ENCODE results near the gene PSTPIP2.

Gene PSTPIP2

GRCh38 chr18:46084431-46084830 is 12.4 kb upstream of the PSTPIP2 start:
- no CpG with 5 or more reads among the region's 2 CpGs for WGBS (ENCODE audit: extremely low coverage, insufficient coverage, insufficient read length)
- H3K18ac ChIP-seq (ENCODE audit: low read length), result no peak overlapping the region

GRCh38 chr18:46080156-46080555 is 8.1 kb upstream of the PSTPIP2 start:
- no peaks in the 10 kb centered on the region for H3K79me2 ChIP-seq (ENCODE audit: control insufficient read depth, insufficient read depth, low read length, poor library complexity)
- no CpG with 5 or more reads among the region's 1 CpG for WGBS (ENCODE audit: extremely low coverage, insufficient coverage, insufficient read length)

More at GRCh38 chr18:46084431-46084830, 12.4 kb upstream of the PSTPIP2 start:
- Histone ChIP-seq H3K27ac (ENCODE audit: low read depth, low read length) (no peak overlapping the region), H2BK5ac (ENCODE audit: low read depth, low read length, poor library complexity) (no peak overlapping the region), H3K36me3 (ENCODE audit: control insufficient read depth in 1 of 2, insufficient read depth in 2 of 2, low read length in 2 of 2) (peaks cover 51 to 66% of the 10 kb centered on the region in 2 experiments), H3K4ac (ENCODE audit: low read depth, low read length) (no peak overlapping the region), H3K79me1 (ENCODE audit: low read length) (no peaks in the 10 kb centered on the region), H2AFZ (ENCODE audit: insufficient read depth, low read length, poor library complexity) (no peak overlapping the region), H3K4me2 (ENCODE audit: low read length) (no peak overlapping the region), H3K9me3 (ENCODE audit: insufficient read depth, low read depth, low read length) (peaks cover 2% of the 10 kb centered on the region), H2AK5ac (ENCODE audit: low read length) (no peak overlapping the region), H2BK12ac (ENCODE audit: low read length) (no peak overlapping the region), H3K14ac (ENCODE audit: low read length) (no peak overlapping the region), H4K8ac (ENCODE audit: low read depth, low read length) (no peak overlapping the region), H4K12ac (ENCODE audit: low read depth, low read length) (no peak overlapping the region), H3K4me3 (ENCODE audit: low read depth, low read length) (no peak overlapping the region), H3K23ac (ENCODE audit: low read length) (no peak overlapping the region), H4K91ac (ENCODE audit: low read depth, low read length) (no peak overlapping the region), H3K27me3 (ENCODE audit: insufficient read depth, low read length) (no peaks in the 10 kb centered on the region), H3K79me2 (ENCODE audit: control insufficient read depth, insufficient read depth, low read length, poor library complexity) (no peaks in the 10 kb centered on the region), H2BK120ac (ENCODE audit: insufficient read depth, low read length, poor library complexity) (no peak overlapping the region), H3K4me1 (ENCODE audit: control insufficient read depth in 1 of 2, insufficient read depth in 2 of 2, low read length in 2 of 2) (no peaks in the 10 kb centered on the region), H3K9ac (ENCODE audit: low read length) (no peak overlapping the region)
- DNase-seq, result no peak

GRCh38 chr18:46079336-46079735 is 7.3 kb upstream of the PSTPIP2 start:
- Histone ChIP-seq H2AK5ac (ENCODE audit: low read length) (no peak overlapping the region), H4K8ac (ENCODE audit: low read depth, low read length) (no peak overlapping the region), H3K36me3 (ENCODE audit: control insufficient read depth in 1 of 2, insufficient read depth in 2 of 2, low read length in 2 of 2) (peaks cover 18 to 27% of the 10 kb centered on the region in 2 experiments), H3K14ac (ENCODE audit: low read length) (no peak overlapping the region), H2BK120ac (ENCODE audit: insufficient read depth, low read length, poor library complexity) (no peak overlapping the region), H2AFZ (ENCODE audit: insufficient read depth, low read length, poor library complexity) (no peak overlapping the region), H3K4ac (ENCODE audit: low read depth, low read length) (no peak overlapping the region), H3K27ac (ENCODE audit: low read depth, low read length) (no peak overlapping the region), H4K91ac (ENCODE audit: low read depth, low read length) (no peak overlapping the region), H3K27me3 (ENCODE audit: insufficient read depth, low read length) (no peaks in the 10 kb centered on the region), H3K79me1 (ENCODE audit: low read length) (no peaks in the 10 kb centered on the region), H3K79me2 (ENCODE audit: control insufficient read depth, insufficient read depth, low read length, poor library complexity) (no peaks in the 10 kb centered on the region), H3K4me1 (ENCODE audit: control insufficient read depth in 1 of 2, insufficient read depth in 2 of 2, low read length in 2 of 2) (no peaks in the 10 kb centered on the region), H2BK5ac (ENCODE audit: low read depth, low read length, poor library complexity) (no peak overlapping the region), H4K12ac (ENCODE audit: low read depth, low read length) (no peak overlapping the region), H3K18ac (ENCODE audit: low read length) (no peak overlapping the region), H3K23ac (ENCODE audit: low read length) (no peak overlapping the region), H3K9ac (ENCODE audit: low read length) (no peak overlapping the region), H2BK12ac (ENCODE audit: low read length) (no peak overlapping the region), H3K4me2 (ENCODE audit: low read length) (no peak overlapping the region), H3K4me3 (ENCODE audit: low read depth, low read length) (no peak overlapping the region), H3K9me3 (ENCODE audit: insufficient read depth, low read depth, low read length) (no peaks in the 10 kb centered on the region)
- DNase-seq, result no peak

More at GRCh38 chr18:46080156-46080555, 8.1 kb upstream of the PSTPIP2 start:
- H2BK120ac ChIP-seq (ENCODE audit: insufficient read depth, low read length, poor library complexity), result no peak overlapping the region
- no peak overlapping the region for H3K18ac ChIP-seq (ENCODE audit: low read length)
- no peak overlapping the region for H4K91ac ChIP-seq (ENCODE audit: low read depth, low read length)
- no peak overlapping the region for H3K4me3 ChIP-seq (ENCODE audit: low read depth, low read length)
- H3K27me3 ChIP-seq (ENCODE audit: insufficient read depth, low read length), result no peaks in the 10 kb centered on the region
- H4K8ac ChIP-seq (ENCODE audit: low read depth, low read length), result no peak overlapping the region
- H2BK12ac ChIP-seq (ENCODE audit: low read length), result no peak overlapping the region
- no peak overlapping the region for H3K27ac ChIP-seq (ENCODE audit: low read depth, low read length)
- H3K4me2 ChIP-seq (ENCODE audit: low read length), result no peak overlapping the region
- H2AFZ ChIP-seq (ENCODE audit: insufficient read depth, low read length, poor library complexity), result no peak overlapping the region
- no peak overlapping the region for H4K12ac ChIP-seq (ENCODE audit: low read depth, low read length)
- H3K79me1 ChIP-seq (ENCODE audit: low read length), result no peaks in the 10 kb centered on the region
- H2BK5ac ChIP-seq (ENCODE audit: low read depth, low read length, poor library complexity), result no peak overlapping the region
- no peaks in the 10 kb centered on the region for H3K4me1 ChIP-seq (ENCODE audit: control insufficient read depth in 1 of 2, insufficient read depth in 2 of 2, low read length in 2 of 2)
- no peak overlapping the region for H3K23ac ChIP-seq (ENCODE audit: low read length)
- H3K9me3 ChIP-seq (ENCODE audit: insufficient read depth, low read depth, low read length), result no peaks in the 10 kb centered on the region
- H2AK5ac ChIP-seq (ENCODE audit: low read length), result no peak overlapping the region
- H3K36me3 ChIP-seq (ENCODE audit: control insufficient read depth in 1 of 2, insufficient read depth in 2 of 2, low read length in 2 of 2), result peaks cover 21 to 33% of the 10 kb centered on the region in 2 experiments
- H3K4ac ChIP-seq (ENCODE audit: low read depth, low read length), result no peak overlapping the region
- H3K9ac ChIP-seq (ENCODE audit: low read length), result no peak overlapping the region
- DNase-seq, result no peak
- no peak overlapping the region for H3K14ac ChIP-seq (ENCODE audit: low read length)

GRCh38 chr18:46073474-46074331 is 1.6 kb upstream of the PSTPIP2 start:
- no peak overlapping the region for H2BK12ac ChIP-seq (ENCODE audit: low read length)
- H3K27ac ChIP-seq (ENCODE audit: low read depth, low read length), result no peak overlapping the region
- WGBS (ENCODE audit: extremely low coverage, insufficient coverage, insufficient read length), result no CpG with 5 or more reads among the region's 9 CpGs

More at GRCh38 chr18:46073474-46074331, 1.6 kb upstream of the PSTPIP2 start:
- Histone ChIP-seq H2BK120ac (ENCODE audit: insufficient read depth, low read length, poor library complexity) (no peak overlapping the region), H4K12ac (ENCODE audit: low read depth, low read length) (no peak overlapping the region), H4K91ac (ENCODE audit: low read depth, low read length) (no peak overlapping the region), H3K18ac (ENCODE audit: low read length) (no peak overlapping the region), H3K36me3 (ENCODE audit: control insufficient read depth in 1 of 2, insufficient read depth in 2 of 2, low read length in 2 of 2) (no peaks in the 10 kb centered on the region), H3K4me3 (ENCODE audit: low read depth, low read length) (no peak overlapping the region), H3K79me2 (ENCODE audit: control insufficient read depth, insufficient read depth, low read length, poor library complexity) (peaks cover 16% of the 10 kb centered on the region), H3K79me1 (ENCODE audit: low read length) (peaks cover 25% of the 10 kb centered on the region), H3K27me3 (ENCODE audit: insufficient read depth, low read length) (no peaks in the 10 kb centered on the region), H3K4ac (ENCODE audit: low read depth, low read length) (no peak overlapping the region), H2BK5ac (ENCODE audit: low read depth, low read length, poor library complexity) (no peak overlapping the region), H2AK5ac (ENCODE audit: low read length) (no peak overlapping the region), H3K9me3 (ENCODE audit: insufficient read depth, low read depth, low read length) (no peaks in the 10 kb centered on the region), H3K23ac (ENCODE audit: low read length) (no peak overlapping the region), H3K9ac (ENCODE audit: low read length) (no peak overlapping the region), H3K14ac (ENCODE audit: low read length) (no peak overlapping the region), H2AFZ (ENCODE audit: insufficient read depth, low read length, poor library complexity) (no peak overlapping the region), H3K4me2 (ENCODE audit: low read length) (no peak overlapping the region), H3K4me1 (ENCODE audit: control insufficient read depth in 1 of 2, insufficient read depth in 2 of 2, low read length in 2 of 2) (peaks cover 14 to 16% of the 10 kb centered on the region in 2 experiments), H4K8ac (ENCODE audit: low read depth, low read length) (no peak overlapping the region)
- peak; percentile 67 to 94 for DNase-seq
